NB4 (cell line): ENCODE measurements around the gene LPO.
A peak's percentile ranks its signal among the peaks of the same experiment; 100 is the strongest.

Experiments used
- DNase-seq: peaks from one replicate; pipeline ENCODE4 v3.0.0; 2010; ENCODE audit warnings: low read depth
- H3K4me3 ChIP-seq: one replicate; pipeline ENCODE4 v1.5.1; 2011; ENCODE audit warnings: mild to moderate bottlenecking, low read depth, low read length, moderate library complexity
- MYC ChIP-seq: IDR thresholded peaks from 2 replicates; pipeline ENCODE4 v1.6.1; 2011; ENCODE audit warnings: low read depth, low read length
- POLR2A ChIP-seq: IDR thresholded peaks from 2 replicates; pipeline ENCODE4 v1.6.1; 2011; ENCODE audit warnings: mild to moderate bottlenecking; ENCODE audit not compliant: insufficient read length; ENCODE audit errors: extremely low read depth
- TF ChIP-seq, protein P1 (sequence below): IDR thresholded peaks from 2 replicates; pipeline ENCODE4 v1.6.1; 2011; ENCODE audit warnings: low read depth, low read length
- TF ChIP-seq, protein P2 (sequence below): IDR thresholded peaks from one replicate; pipeline ENCODE4 v1.5.1; 2012; ENCODE audit warnings: low read depth, low read length

LPO gene

DNA sequence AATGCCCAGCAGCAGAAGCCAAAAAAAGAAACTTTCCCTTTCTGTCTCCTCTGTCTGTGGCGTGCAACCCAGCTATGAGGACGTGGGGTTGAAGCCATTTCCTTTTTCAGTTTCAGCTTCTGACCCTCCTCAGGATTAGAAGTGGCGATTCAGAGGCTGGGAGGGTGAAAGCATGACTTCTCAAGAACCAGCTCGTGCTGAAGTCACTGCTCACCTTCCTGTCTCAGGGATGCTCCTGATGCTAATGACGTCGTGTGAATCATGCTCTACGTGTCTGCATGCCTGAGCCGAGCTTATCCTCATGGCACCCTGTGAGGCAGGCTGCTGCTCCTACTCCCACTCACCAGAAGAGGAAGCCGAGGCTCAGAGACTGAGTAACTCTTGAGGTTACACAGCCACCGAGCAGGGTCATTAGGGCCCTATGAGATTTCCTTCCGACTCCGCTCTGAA lies 5.7 kb upstream of the LPO start:
- peak; percentile 96 for DNase-seq
- peak overlapping the region; percentile 26 for H3K4me3 ChIP-seq
- TF ChIP-seq, protein P1, sequence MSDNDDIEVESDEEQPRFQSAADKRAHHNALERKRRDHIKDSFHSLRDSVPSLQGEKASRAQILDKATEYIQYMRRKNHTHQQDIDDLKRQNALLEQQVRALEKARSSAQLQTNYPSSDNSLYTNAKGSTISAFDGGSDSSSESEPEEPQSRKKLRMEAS = peak; percentile 93
- TF ChIP-seq MYC = peak; percentile 84; the same call in 1 of the 2 replicates
- peak; percentile 19 for TF ChIP-seq POLR2A
- TF ChIP-seq, protein P2, sequence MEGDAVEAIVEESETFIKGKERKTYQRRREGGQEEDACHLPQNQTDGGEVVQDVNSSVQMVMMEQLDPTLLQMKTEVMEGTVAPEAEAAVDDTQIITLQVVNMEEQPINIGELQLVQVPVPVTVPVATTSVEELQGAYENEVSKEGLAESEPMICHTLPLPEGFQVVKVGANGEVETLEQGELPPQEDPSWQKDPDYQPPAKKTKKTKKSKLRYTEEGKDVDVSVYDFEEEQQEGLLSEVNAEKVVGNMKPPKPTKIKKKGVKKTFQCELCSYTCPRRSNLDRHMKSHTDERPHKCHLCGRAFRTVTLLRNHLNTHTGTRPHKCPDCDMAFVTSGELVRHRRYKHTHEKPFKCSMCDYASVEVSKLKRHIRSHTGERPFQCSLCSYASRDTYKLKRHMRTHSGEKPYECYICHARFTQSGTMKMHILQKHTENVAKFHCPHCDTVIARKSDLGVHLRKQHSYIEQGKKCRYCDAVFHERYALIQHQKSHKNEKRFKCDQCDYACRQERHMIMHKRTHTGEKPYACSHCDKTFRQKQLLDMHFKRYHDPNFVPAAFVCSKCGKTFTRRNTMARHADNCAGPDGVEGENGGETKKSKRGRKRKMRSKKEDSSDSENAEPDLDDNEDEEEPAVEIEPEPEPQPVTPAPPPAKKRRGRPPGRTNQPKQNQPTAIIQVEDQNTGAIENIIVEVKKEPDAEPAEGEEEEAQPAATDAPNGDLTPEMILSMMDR = peak; percentile 17

DNA sequence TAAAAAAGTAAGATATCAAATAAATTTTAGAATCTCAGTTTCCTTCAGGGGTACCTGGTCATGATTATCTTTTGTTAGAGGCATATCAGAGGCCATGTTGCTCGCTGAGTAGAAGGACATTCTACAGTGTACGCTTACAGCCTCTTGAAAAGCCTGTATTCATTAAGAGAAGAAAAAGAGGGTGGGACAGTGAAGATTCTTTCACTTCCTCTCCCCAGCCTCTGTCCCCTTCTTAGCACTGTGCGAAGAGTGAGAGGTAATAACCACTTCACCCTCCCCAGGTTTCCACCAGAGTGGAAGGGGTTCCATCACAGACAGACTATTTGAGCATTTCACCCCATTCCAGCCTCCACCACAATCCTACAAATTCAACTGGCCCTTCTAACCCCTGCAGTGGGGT lies 4.8 kb upstream of the LPO start:
- TF ChIP-seq, protein P1 = no peak
- TF ChIP-seq MYC (no peak), POLR2A (no peak)
- TF ChIP-seq, protein P2 = no peak
- peak; percentile 67 for DNase-seq
- H3K4me3 ChIP-seq = no peak overlapping the region

DNA sequence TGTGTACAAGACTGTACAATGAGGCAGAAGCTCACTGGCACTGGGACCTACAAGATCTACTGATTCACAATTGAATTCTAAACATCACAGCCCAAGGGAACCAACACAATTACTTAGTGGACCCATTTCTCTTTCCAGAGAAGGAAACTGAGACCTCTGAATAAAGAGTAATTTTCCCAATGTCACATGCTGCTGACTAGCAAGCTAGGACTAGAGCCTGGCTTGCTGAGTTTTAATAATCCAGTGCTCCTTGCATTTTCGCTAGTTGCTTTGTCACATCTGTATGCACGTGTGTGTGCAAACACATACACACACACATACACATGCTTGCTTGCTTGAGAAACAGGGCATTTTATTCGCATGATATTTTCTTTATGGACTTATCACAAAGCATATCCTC lies 3.9 kb upstream of the LPO start:
- no peak overlapping the region for H3K4me3 ChIP-seq
- no peak for DNase-seq
- no peak for TF ChIP-seq MYC
- TF ChIP-seq, protein P1 = no peak
- no peak for TF ChIP-seq POLR2A
- TF ChIP-seq, protein P2 = no peak

DNA sequence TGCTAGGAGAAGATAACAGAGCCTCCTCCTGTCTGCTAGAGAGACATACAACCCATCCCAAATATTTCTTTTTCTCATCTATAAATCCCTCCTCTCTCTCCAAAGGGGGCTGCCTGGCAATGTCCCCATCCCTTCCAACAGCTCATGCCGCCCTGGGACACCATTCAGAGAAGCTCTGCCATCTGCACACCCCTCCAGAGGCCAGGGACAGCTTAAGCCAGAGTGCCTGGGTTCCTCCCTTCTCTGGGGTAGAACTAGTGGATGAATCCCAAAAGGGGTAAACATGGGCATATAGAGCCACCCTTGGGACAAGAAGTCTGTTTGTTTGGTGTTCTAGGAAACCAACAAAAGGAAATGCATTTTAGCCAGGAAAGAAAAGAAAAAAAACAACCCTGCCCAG lies 2.6 kb upstream of the LPO start:
- DNase-seq = no peak
- TF ChIP-seq, protein P1 = no peak
- no peak for TF ChIP-seq POLR2A
- TF ChIP-seq MYC = no peak
- TF ChIP-seq, protein P2 = no peak
- H3K4me3 ChIP-seq = no peak overlapping the region

DNA sequence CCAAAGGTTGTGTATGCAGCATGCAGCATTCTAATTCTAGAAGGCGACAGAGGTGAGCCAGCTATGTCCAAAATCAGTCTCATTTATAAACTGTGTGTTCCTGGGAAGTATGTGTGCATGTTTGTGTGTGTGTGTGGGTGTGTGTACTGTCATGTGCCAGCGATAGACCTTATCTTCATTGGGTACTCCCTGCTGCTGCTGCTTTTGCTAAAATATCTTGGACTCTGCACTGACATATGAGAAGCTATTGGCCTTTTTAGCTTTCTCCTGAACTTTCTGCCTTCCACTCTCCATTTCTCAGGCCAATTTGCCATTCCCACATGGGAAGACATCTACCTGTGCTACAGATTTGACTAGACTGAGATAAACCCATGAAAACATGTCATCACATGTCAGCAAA lies 2.0 kb upstream of the LPO start:
- H3K4me3 ChIP-seq = no peak overlapping the region
- DNase-seq = no peak
- TF ChIP-seq MYC (no peak), POLR2A (no peak)
- TF ChIP-seq, protein P1 = no peak
- TF ChIP-seq, protein P2 = no peak
